Spleen (tissue), 11 donors: ENCODE measurements around the gene FAM171A2. TPM values are rescaled to one million over a fixed set of nuclear protein-coding genes. Genes with fewer than 3 reads are reported as not detected.
A peak's percentile ranks its signal among the peaks of the same experiment; 100 is the strongest.

Experiments
- DNase-seq: peaks from one replicate; pipeline ENCODE4 v3.0.0-alpha.2; 2020
- H3K27ac ChIP-seq, 8 donors: fragments of 200-600 bp; sonication (generic) in 7 of 8; 1 replicate in 4 of 8; 2 replicates in 4 of 8; pipeline versions ENCODE4 v1.5.0 to v1.8.0; 2016 to 2021; ENCODE audit warnings: inconsistent platforms in 4 of 8, mild to moderate bottlenecking in 4 of 8, moderate library complexity in 1 of 8
- H3K27me3 ChIP-seq, 7 donors: fragments of 200-600 bp; sonication (generic) in 6 of 7; replicated peaks in 1 of 7; 1 replicate in 4 of 7; 2 replicates in 3 of 7; pipeline versions ENCODE4 v1.5.0 to v1.8.0; 2016 to 2021; ENCODE audit warnings: inconsistent platforms in 3 of 7, mild to moderate bottlenecking in 1 of 7
- H3K36me3 ChIP-seq, 6 donors: fragments of 200-600 bp; sonication (generic) in 5 of 6; 1 replicate in 4 of 6; 2 replicates in 2 of 6; pipeline versions ENCODE4 v1.5.0 to v1.8.0; 2016 to 2021; ENCODE audit warnings: inconsistent platforms in 2 of 6
- H3K4me1 ChIP-seq, 6 donors: fragments of 200-600 bp; sonication (generic) in 5 of 6; 1 replicate in 3 of 6; 2 replicates in 3 of 6; pipeline versions ENCODE4 v1.5.0 to v1.8.0; 2016 to 2021; ENCODE audit warnings: inconsistent platforms in 3 of 6
- H3K4me3 ChIP-seq, 8 donors: fragments of 200-600 bp; sonication (generic) in 7 of 8; 1 replicate in 4 of 8; 2 replicates in 4 of 8; pipeline versions ENCODE4 v1.5.0 to v1.8.0; 2016 to 2021; ENCODE audit warnings: inconsistent platforms in 4 of 8, mild to moderate bottlenecking in 4 of 8, moderate library complexity in 2 of 8
- H3K9me3 ChIP-seq, 8 donors: fragments of 200-600 bp; sonication (generic) in 7 of 8; 1 replicate in 4 of 8; 2 replicates in 4 of 8; pipeline versions ENCODE4 v1.5.0 to v1.8.0; 2016 to 2021; ENCODE audit warnings: inconsistent platforms in 4 of 8
- CTCF ChIP-seq, 11 experiments: fragments of 200-600 bp in 7 of 11; fragments of 450-650 bp in 4 of 11; sonication (generic) in 4 of 11; IDR thresholded peaks in 8 of 11; conservative IDR thresholded peaks in 3 of 11; 1 replicate in 7 of 11; 2 replicates in 4 of 11; pipeline versions ENCODE4 v1.4.0 to v1.8.0; 2016 to 2021; ENCODE audit warnings: antibody characterized with exemption in 11 of 11, inconsistent platforms in 4 of 11, mild to moderate bottlenecking in 1 of 11
- POLR2A ChIP-seq, 3 donors: fragments of 450-650 bp; IDR thresholded peaks; one replicate each; pipeline ENCODE4 v1.5.1; 2017; ENCODE audit warnings: antibody characterized with exemption in 3 of 3, mild to moderate bottlenecking in 1 of 3
- POLR2AphosphoS5 ChIP-seq, 3 donors: sonication (generic); formaldehyde crosslinking; IDR thresholded peaks; one replicate each; pipeline ENCODE4 v1.5.1; 2017; ENCODE audit warnings: antibody characterized with exemption in 3 of 3
- WGBS, 5 donors: extraction: QIAGEN DNeasy Blood & Tissue Kit in 3 of 5; methylation state at CpG; one replicate each; pipeline versions ENCODE4 v1.1.5 to v1.1.7; 2013 to 2018; 5-methylcytosine and 5-hydroxymethylcytosine counted together
- intact Hi-C: fragments of 100-400 bp; cut with DNase I; formaldehyde crosslinking; loops from one replicate; pipeline ENCODE4 v1.15.0; 2023; ENCODE audit warnings: low total_unique reads
- polyA plus RNA-seq, 3 donors: library from polyadenylated mRNA; stranded (reverse); fragments of 200-250 nt; gene quantifications; one replicate each; pipeline ENCODE4 v1.2.1, GENCODE V29; 2013
- total RNA-seq, 7 donors: library from RNA; depleted of rRNA in 3 of 7; stranded (reverse); fragments of >200 nt in 3 of 7; fragmentation: NEBNext Ultra II Directional in 4 of 7; extraction: Animal tissue kit (Norgen Biotek cat#: 25700) in 4 of 7; gene quantifications; one replicate each; pipeline versions ENCODE4 v1.1.0 to v1.2.1, GENCODE V29; 2016 to 2021
- donor health status: healthy with polysubstance abuse.
- donor health status: DM: no; HTN: no; CAD: no; lungs with moderate emphysema.
- donor health status: DM: no; HTN: no; CAD: no.
- donor health status: Bipolar disorder and iron deficiency.
- donor health status: healthy.
- donor health status: DM: no; HTN: no; CAD: no.
- donor health status: DM: yes; HTN: yes; CAD: no.

Gene FAM171A2
- total and polyA plus RNA-seq, 10 donors: 0.11 to 2.5 (median 0.67) TPM

- no peak for DNase-seq
- Histone ChIP-seq H3K27ac (no peak overlapping the region), H3K36me3 (no peaks in the 10 kb centered on the region), H3K9me3 (no peaks in the 10 kb centered on the region), H3K4me3 (no peak overlapping the region), H3K27me3 (peaks cover 0 to 69% (median 10%) of the 10 kb centered on the region in 7 donors), H3K4me1 (peaks cover 3 to 17% (median 10%) of the 10 kb centered on the region in 6 donors)
- 81 to 98% (median 90%) methylated on average over 7 to 10 of the region's 10 CpGs for WGBS, 5 donors
- TF ChIP-seq CTCF (IDR thresholded peaks at IDR 0.05 in 8 of 11, conservative IDR thresholded peaks at IDR 0.05 in 3 of 11) (no peak), POLR2A (IDR thresholded peaks at IDR 0.05) (no peak)
- intact Hi-C loops: no loop called here
Measured at GRCh38 chr17:44379887-44380286, 16.2 kb upstream of the FAM171A2 start.

GRCh38 chr17:44378171-44378705 lies 14.6 kb upstream of the FAM171A2 start:
- no peak overlapping the region for H3K27ac ChIP-seq
- TF ChIP-seq POLR2AphosphoS5 (IDR thresholded peaks at IDR 0.05): no peak
- no peaks in the 10 kb centered on the region for H3K36me3 ChIP-seq
- no peak overlapping the region for H3K4me3 ChIP-seq
- peaks cover 0 to 69% (median 5%) of the 10 kb centered on the region in 7 donors for H3K27me3 ChIP-seq
- 85 to 92% (median 88%) methylated on average over 14 of the region's 14 CpGs for WGBS, 5 donors
- intact Hi-C loops: no loop called here
- peaks cover 0 to 16% (median 6%) of the 10 kb centered on the region in 6 donors for H3K4me1 ChIP-seq
- DNase-seq: no peak
- H3K9me3 ChIP-seq: no peaks in the 10 kb centered on the region

GRCh38 chr17:44376779-44377178 lies 13.1 kb upstream of the FAM171A2 start:
- Histone ChIP-seq H3K27me3 (peaks cover 0 to 75% (median 5%) of the 10 kb centered on the region in 7 donors), H3K9me3 (no peaks in the 10 kb centered on the region), H3K4me3 (no peak overlapping the region), H3K4me1 (peaks cover 0 to 16% (median 6%) of the 10 kb centered on the region in 6 donors), H3K27ac (no peak overlapping the region), H3K36me3 (no peaks in the 10 kb centered on the region)
- 81 to 88% (median 86%) methylated on average over 12 of the region's 12 CpGs for WGBS, 5 donors
- no peak for DNase-seq
- intact Hi-C loops: no loop called here
- TF ChIP-seq POLR2AphosphoS5 (IDR thresholded peaks at IDR 0.05) (no peak), POLR2A (IDR thresholded peaks at IDR 0.05) (no peak), CTCF (IDR thresholded peaks at IDR 0.05 in 8 of 11, conservative IDR thresholded peaks at IDR 0.05 in 3 of 11) (no peak)

GRCh38 chr17:44376124-44376523 lies 12.5 kb upstream of the FAM171A2 start:
- Histone ChIP-seq H3K4me1 (peaks cover 0 to 16% (median 6%) of the 10 kb centered on the region in 6 donors), H3K4me3 (no peak overlapping the region), H3K36me3 (no peaks in the 10 kb centered on the region), H3K27me3 (peaks cover 0 to 77% (median 5%) of the 10 kb centered on the region in 7 donors), H3K9me3 (no peaks in the 10 kb centered on the region), H3K27ac (no peak overlapping the region)
- WGBS, 5 donors: 30 to 62% (median 48%) methylated on average over 5 of the region's 5 CpGs
- intact Hi-C loops: no loop called here
- peak in 5 of 11 experiments; percentile 13 to 42 (median 37) for TF ChIP-seq CTCF (IDR thresholded peaks at IDR 0.05 in 8 of 11, conservative IDR thresholded peaks at IDR 0.05 in 3 of 11)
- no peak for TF ChIP-seq POLR2AphosphoS5 (IDR thresholded peaks at IDR 0.05)
- no peak for DNase-seq
